PFSK-1 (cell line): Measurements from ENCODE around the gene CDT1.

Experiments
- POLR2AphosphoS5 ChIP-seq: IDR thresholded peaks from 2 replicates; pipeline ENCODE4 v1.6.1; 2012; ENCODE audit warnings: low read depth, mild to moderate bottlenecking, control low read depth, low read length, moderate library complexity
- REST ChIP-seq, 2 experiments: IDR thresholded peaks; 2 replicates each; pipeline versions ENCODE4 v1.6.1 to v1.8.0; 2011 to 2012; ENCODE audit warnings: low read depth in 2 of 2, low read length in 2 of 2, control low read depth in 1 of 2, inconsistent platforms in 1 of 2, mild to moderate bottlenecking in 1 of 2, moderate library complexity in 1 of 2; ENCODE audit not compliant: insufficient read depth in 1 of 2

GRCh38 chr16:88787579-88788314 is 15.8 kb upstream of the CDT1 start:
- TF ChIP-seq REST (IDR thresholded peaks at IDR 0.05; ENCODE audit: insufficient read depth in 1 of 2, low read depth in 2 of 2, low read length in 2 of 2), result no peak
- TF ChIP-seq POLR2AphosphoS5, result no peak
